Right lobe of liver (tissue), 6 donors: ENCODE results near the gene BUB1. TPM values are rescaled to one million over a fixed set of nuclear protein-coding genes. Genes with fewer than 3 reads are reported as not detected.

ENCODE experiments used
- ATAC-seq, 4 donors: fragments of 200-7000 bp; cut with Tn5 transposase; one replicate each; pipeline ENCODE4 v1.9.1; 2020; ENCODE audit warnings: mild to moderate bottlenecking in 4 of 4, moderate library complexity in 4 of 4
- DNase-seq, 3 donors: peaks; one replicate each; pipeline ENCODE4 v3.0.0-alpha.2; 2020
- H3K27ac ChIP-seq, 3 donors: fragments of 200-600 bp; one replicate each; pipeline ENCODE4 v1.8.0; 2022
- H3K27me3 ChIP-seq, 2 donors: fragments of 200-600 bp; one replicate each; pipeline ENCODE4 v1.8.0; 2022
- H3K36me3 ChIP-seq, 4 donors: fragments of 200-600 bp; sonication (generic) in 1 of 4; one replicate each; pipeline versions ENCODE4 v1.5.1 to v1.8.0; 2017 to 2022; ENCODE audit warnings: control low read depth in 1 of 4
- H3K4me1 ChIP-seq, 4 donors: fragments of 200-600 bp; sonication (generic) in 1 of 4; one replicate each; pipeline versions ENCODE4 v1.5.1 to v1.8.0; 2017 to 2022; ENCODE audit warnings: control low read depth in 1 of 4
- H3K4me3 ChIP-seq, 3 donors: fragments of 200-600 bp; one replicate each; pipeline ENCODE4 v1.8.0; 2022
- H3K9me3 ChIP-seq, 4 donors: fragments of 200-600 bp; sonication (generic) in 1 of 4; one replicate each; pipeline versions ENCODE4 v1.5.1 to v1.8.0; 2017 to 2022; ENCODE audit warnings: control low read depth in 1 of 4
- POLR2A ChIP-seq: fragments of 450-650 bp; IDR thresholded peaks from one replicate; pipeline ENCODE4 v1.6.1; 2017; ENCODE audit warnings: antibody characterized with exemption, mild to moderate bottlenecking
- WGBS: methylation state at CpG from one replicate; pipeline ENCODE4 v1.1.6; 2018; ENCODE audit warnings: low coverage, low lambda C conversion rate; ENCODE audit not compliant: insufficient coverage; ENCODE audit errors: missing lambda C conversion rate; 5-methylcytosine and 5-hydroxymethylcytosine counted together
- intact Hi-C, 2 donors: fragments of 100-400 bp; cut with DNase I; formaldehyde crosslinking; loops; one replicate each; pipeline versions ENCODE4 v1.11.2 to v1.14.1; 2022
- total RNA-seq, 6 experiments: library from RNA; depleted of rRNA in 2 of 6; stranded (reverse); fragments of >200 nt in 2 of 6; fragmentation: NEBNext Ultra II Directional in 3 of 6; extraction: Animal tissue kit (Norgen Biotek cat#: 25700) in 3 of 6; gene quantifications; one replicate each; pipeline versions ENCODE4 v1.1.0 to v1.2.4, GENCODE V29; 2016 to 2023
- TF ChIP-seq, protein P1 (sequence below), 4 donors: fragments of 200-600 bp in 3 of 4; fragments of 450-650 bp in 1 of 4; IDR thresholded peaks; one replicate each; pipeline versions ENCODE4 v1.5.1 to v1.8.0; 2016 to 2022; ENCODE audit warnings: antibody characterized with exemption in 4 of 4, mild to moderate bottlenecking in 2 of 4
- donor health status: DM: no; HTN: yes; CAD: no.
- donor health status: DM: no; HTN: no; CAD: no.
- donor health status: DM: no; HTN: no; CAD: no.
- donor health status: DM: no; HTN: yes; CAD: no.
- donor health status: DM: no; HTN: yes; CAD: no.

The BUB1 gene
- total RNA-seq, 6 experiments from 2014 or later = 0.33 to 3.3 (median 1.4) TPM

DNA sequence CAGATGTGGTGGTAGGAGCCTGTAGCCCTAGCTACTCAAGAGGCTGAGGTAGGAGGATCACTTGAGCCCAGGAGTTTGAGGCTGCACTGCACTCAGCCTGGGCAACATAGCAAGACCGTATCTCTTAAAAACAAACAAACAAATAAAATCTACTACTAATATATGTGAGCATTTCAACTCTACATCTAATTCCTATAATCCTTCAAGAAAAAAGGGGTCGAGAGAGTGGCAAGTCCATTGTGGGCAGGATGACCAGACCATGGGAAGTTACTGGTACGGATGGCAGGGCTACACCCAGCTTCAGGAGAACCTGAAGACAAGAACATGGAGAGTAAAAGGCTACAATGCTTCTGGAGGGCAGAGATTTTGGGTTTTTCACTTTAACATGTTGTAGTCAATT is 24.0 kb downstream of the BUB1 start:
- DNase-seq (no peak), ATAC-seq (no peak)
- H3K27me3 ChIP-seq = no peaks in the 10 kb centered on the region
- no peaks in the 10 kb centered on the region for H3K36me3 ChIP-seq
- no peak for TF ChIP-seq POLR2A
- TF ChIP-seq, protein P1, sequence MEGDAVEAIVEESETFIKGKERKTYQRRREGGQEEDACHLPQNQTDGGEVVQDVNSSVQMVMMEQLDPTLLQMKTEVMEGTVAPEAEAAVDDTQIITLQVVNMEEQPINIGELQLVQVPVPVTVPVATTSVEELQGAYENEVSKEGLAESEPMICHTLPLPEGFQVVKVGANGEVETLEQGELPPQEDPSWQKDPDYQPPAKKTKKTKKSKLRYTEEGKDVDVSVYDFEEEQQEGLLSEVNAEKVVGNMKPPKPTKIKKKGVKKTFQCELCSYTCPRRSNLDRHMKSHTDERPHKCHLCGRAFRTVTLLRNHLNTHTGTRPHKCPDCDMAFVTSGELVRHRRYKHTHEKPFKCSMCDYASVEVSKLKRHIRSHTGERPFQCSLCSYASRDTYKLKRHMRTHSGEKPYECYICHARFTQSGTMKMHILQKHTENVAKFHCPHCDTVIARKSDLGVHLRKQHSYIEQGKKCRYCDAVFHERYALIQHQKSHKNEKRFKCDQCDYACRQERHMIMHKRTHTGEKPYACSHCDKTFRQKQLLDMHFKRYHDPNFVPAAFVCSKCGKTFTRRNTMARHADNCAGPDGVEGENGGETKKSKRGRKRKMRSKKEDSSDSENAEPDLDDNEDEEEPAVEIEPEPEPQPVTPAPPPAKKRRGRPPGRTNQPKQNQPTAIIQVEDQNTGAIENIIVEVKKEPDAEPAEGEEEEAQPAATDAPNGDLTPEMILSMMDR (IDR thresholded peaks at IDR 0.05) = no peak
- no peaks in the 10 kb centered on the region for H3K9me3 ChIP-seq
- 100% methylated on average over 3 of the region's 3 CpGs for WGBS
- H3K27ac ChIP-seq = no peak overlapping the region
- intact Hi-C loops = no loop called here
- no peaks in the 10 kb centered on the region for H3K4me1 ChIP-seq
- no peak overlapping the region for H3K4me3 ChIP-seq

DNA sequence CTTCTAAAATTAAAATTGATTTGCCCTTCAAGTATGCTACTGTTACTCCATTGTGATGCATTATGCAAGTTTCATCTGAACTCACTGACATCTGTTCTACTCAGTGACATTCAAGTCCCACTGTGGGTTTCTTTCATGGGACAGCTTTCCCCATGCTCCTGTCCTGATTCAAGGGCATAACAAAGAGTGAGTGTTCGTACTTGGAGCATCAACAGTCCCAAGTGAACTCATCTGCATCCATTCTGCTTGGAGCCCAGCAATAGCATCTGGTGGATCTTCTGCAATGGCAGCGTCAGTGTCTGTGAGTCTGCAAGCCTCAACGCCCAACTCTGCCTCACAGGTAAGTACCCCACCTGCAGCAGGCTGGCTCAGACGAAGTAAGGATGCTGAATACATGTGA is 27.5 kb downstream of the BUB1 start:
- H3K4me1 ChIP-seq = no peaks in the 10 kb centered on the region
- DNase-seq = no peak
- TF ChIP-seq, protein P1 (IDR thresholded peaks at IDR 0.05) = no peak
- TF ChIP-seq POLR2A = no peak
- WGBS = 93% methylated on average over 3 of the region's 4 CpGs
- no peaks in the 10 kb centered on the region for H3K9me3 ChIP-seq
- no peak overlapping the region for H3K27ac ChIP-seq
- no peak overlapping the region for H3K4me3 ChIP-seq
- H3K36me3 ChIP-seq = no peaks in the 10 kb centered on the region
- H3K27me3 ChIP-seq = no peaks in the 10 kb centered on the region
- no peak for ATAC-seq
- intact Hi-C loops = no loop called here

DNA sequence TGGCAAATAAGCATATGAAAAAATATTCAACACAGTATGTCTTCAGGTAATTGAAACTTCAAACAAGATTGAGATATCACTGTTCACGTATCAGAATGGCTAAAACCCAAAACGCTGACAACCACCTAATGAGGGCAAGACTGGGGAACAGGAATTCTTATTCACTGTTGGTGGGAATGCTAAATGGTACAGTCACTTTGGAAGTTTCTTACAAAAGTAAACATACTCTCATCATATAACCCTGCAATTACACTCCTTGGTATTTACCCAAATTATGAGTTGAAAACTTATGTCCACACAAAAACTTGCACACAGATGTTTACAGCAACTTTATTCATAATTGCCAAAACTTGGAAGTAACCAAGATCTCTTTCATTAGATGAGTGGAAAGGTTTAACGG is 30.1 kb downstream of the BUB1 start:
- no peak overlapping the region for H3K27ac ChIP-seq
- intact Hi-C loops = no loop called here
- no peaks in the 10 kb centered on the region for H3K27me3 ChIP-seq
- WGBS = 95% methylated on average over 3 of the region's 3 CpGs
- H3K36me3 ChIP-seq = no peaks in the 10 kb centered on the region
- H3K4me1 ChIP-seq = no peaks in the 10 kb centered on the region
- ATAC-seq (no peak), DNase-seq (no peak)
- no peaks in the 10 kb centered on the region for H3K9me3 ChIP-seq
- TF ChIP-seq, protein P1 (IDR thresholded peaks at IDR 0.05) = no peak
- no peak for TF ChIP-seq POLR2A
- no peak overlapping the region for H3K4me3 ChIP-seq

DNA sequence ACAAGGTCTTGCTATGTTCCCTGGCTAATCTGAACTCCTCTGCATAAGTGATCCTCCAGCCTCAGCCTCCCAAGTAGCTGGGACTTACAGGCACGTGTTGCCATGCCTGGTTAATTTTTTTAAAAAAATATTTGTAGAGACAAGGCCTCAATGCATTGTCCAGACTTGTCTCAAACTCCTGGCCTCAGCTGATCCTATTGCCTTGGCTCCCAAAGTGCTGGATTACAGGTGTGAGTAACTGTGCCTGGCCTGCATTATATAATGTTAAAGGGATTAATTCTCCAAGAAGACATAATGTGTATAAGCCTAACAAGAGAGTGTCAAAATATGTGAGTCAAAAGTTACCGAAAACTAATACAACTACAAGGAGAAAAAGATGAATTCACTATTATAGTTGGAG is 32.2 kb downstream of the BUB1 start:
- DNase-seq (no peak), ATAC-seq (no peak)
- TF ChIP-seq, protein P1 (IDR thresholded peaks at IDR 0.05) = no peak
- TF ChIP-seq POLR2A = no peak
- no peaks in the 10 kb centered on the region for H3K27me3 ChIP-seq
- no peaks in the 10 kb centered on the region for H3K4me1 ChIP-seq
- H3K36me3 ChIP-seq = no peaks in the 10 kb centered on the region
- no peak overlapping the region for H3K27ac ChIP-seq
- H3K9me3 ChIP-seq = no peaks in the 10 kb centered on the region
- H3K4me3 ChIP-seq = no peak overlapping the region
- intact Hi-C loops = no loop called here
- WGBS = 100% methylated on average over 2 of the region's 2 CpGs

DNA sequence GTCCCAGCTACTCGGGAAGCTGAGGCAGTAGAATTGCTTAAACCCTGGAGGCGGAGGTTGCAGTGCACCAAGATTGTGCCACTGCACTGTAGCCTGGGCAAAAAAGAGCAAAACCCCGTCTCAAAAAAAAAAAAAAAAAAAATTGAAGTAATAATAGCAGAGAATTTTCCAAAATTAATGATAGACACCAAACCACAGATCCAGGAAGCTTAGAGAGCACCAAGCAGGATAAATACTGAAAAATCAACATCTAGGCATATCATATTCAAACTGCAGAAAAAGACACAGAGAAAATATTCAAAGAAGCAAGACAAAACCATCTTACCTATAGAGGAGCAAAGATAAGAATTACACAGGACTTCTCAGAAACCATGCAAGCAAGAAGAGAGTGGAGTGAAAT is 33.5 kb downstream of the BUB1 start:
- no peaks in the 10 kb centered on the region for H3K27me3 ChIP-seq
- H3K4me1 ChIP-seq = no peaks in the 10 kb centered on the region
- DNase-seq (no peak), ATAC-seq (no peak)
- intact Hi-C loops = no loop called here
- H3K9me3 ChIP-seq = no peaks in the 10 kb centered on the region
- H3K36me3 ChIP-seq = no peaks in the 10 kb centered on the region
- TF ChIP-seq, protein P1 (IDR thresholded peaks at IDR 0.05) = no peak
- H3K27ac ChIP-seq = no peak overlapping the region
- no peak overlapping the region for H3K4me3 ChIP-seq
- 94% methylated on average over 2 of the region's 3 CpGs for WGBS
